Measurements from ENCODE around the gene LEMD3. TPM values are rescaled to one million over a fixed set of nuclear protein-coding genes. Genes with fewer than 3 reads are reported as not detected.

Gene LEMD3
- total and polyA plus RNA-seq, 2 of the 8 experiments (the other 6 are each of a cell fraction or from before 2014, with no cell fraction given): 5.8 to 33.2 TPM

DNA sequence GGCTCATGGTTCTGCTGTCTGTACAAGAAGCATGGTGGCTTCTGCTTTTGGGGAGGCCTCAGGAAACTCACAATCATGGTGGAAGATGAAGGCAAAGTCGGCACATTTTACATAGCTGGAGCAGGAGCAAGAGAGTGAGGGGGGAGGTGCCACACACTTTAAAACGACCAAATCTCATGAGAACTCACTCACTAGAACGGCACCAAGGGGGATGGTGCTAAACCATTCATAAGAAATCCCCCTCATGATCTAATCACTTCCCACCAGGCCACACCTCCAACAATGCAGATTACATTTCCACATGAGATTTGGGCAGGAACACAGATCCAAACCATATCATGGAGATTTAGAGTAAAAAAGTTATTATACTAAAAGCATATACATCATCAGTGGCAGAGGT is 13.6 kb upstream of the LEMD3 start:
- H3K56ac ChIP-seq (replicated peaks; ENCODE audit: insufficient read length, low read depth, low read length): no peak overlapping the region
- no peak overlapping the region for H2AK5ac ChIP-seq (ENCODE audit: low read depth, low read length)
- H3K9me3 ChIP-seq (ENCODE audit: insufficient read depth in 2 of 2, low read depth in 1 of 2, low read length in 1 of 2): no peaks in the 10 kb centered on the region
- H3K79me1 ChIP-seq (ENCODE audit: low read depth, low read length): no peaks in the 10 kb centered on the region
- H2BK15ac ChIP-seq (ENCODE audit: low read length): no peak overlapping the region
- TF ChIP-seq RNF2 (IDR thresholded peaks at IDR 0.05; ENCODE audit: borderline replicate concordance, low read depth, low read length, missing control alignments, poor library complexity, severe bottlenecking): no peak
- TF ChIP-seq SIRT6 (IDR thresholded peaks at IDR 0.05; ENCODE audit: low read length): no peak
- TF ChIP-seq GTF2F1 (IDR thresholded peaks at IDR 0.05; ENCODE audit: borderline replicate concordance, low read depth, low read length): no peak
- TF ChIP-seq RAD21 (IDR thresholded peaks at IDR 0.05 in 1 of 2, conservative IDR thresholded peaks at IDR 0.05 in 1 of 2; ENCODE audit: low read depth in 2 of 2, low read length in 2 of 2): no peak
- TF ChIP-seq TAF7 (optimal IDR thresholded peaks at IDR 0.05; ENCODE audit: borderline replicate concordance, low read depth, low read length): no peak
- TF ChIP-seq CHD1 (IDR thresholded peaks at IDR 0.05; ENCODE audit: low read depth, low read length): no peak
- TF ChIP-seq CHD2 (IDR thresholded peaks at IDR 0.05; ENCODE audit: low read length): no peak
- no peak for TF ChIP-seq HDAC2 (IDR thresholded peaks at IDR 0.05; ENCODE audit: borderline replicate concordance in 1 of 2, low read depth in 2 of 2, low read length in 2 of 2)
- no peak for TF ChIP-seq SUZ12 (IDR thresholded peaks at IDR 0.05; ENCODE audit: low read length)
- H3K9ac ChIP-seq (replicated peaks in 1 of 4; ENCODE audit: extremely low read depth in 1 of 4, low read depth in 3 of 4, low read length in 3 of 4): no peak overlapping the region
- H3K4ac ChIP-seq (replicated peaks; ENCODE audit: insufficient read length, low read depth, low read length): no peak overlapping the region
- no peak overlapping the region for H3K23ac ChIP-seq (ENCODE audit: insufficient read length)
- no peak overlapping the region for H3K4me2 ChIP-seq (ENCODE audit: insufficient read depth in 1 of 2, low read depth in 2 of 2, low read length in 2 of 2)
- ChIA-PET POLR2A (ENCODE audit: partially characterized antibody) (interaction anchor here (1.3 kb wide), 1 partner anchor 13 kb away, joined by 3 read pairs; the partner anchor contains the start of gene LEMD3), CTCF (ENCODE audit: partially characterized antibody) (interaction anchor here (1.3 kb wide), 1 partner anchor 44 kb away, joined by 3 read pairs; no protein-coding TSS in a partner anchor)
- H3K4me1 ChIP-seq (replicated peaks in 1 of 4; ENCODE audit: control insufficient read depth in 3 of 4, insufficient read depth in 4 of 4, low read length in 3 of 4): no peaks in the 10 kb centered on the region
- H4K91ac ChIP-seq (replicated peaks; ENCODE audit: insufficient read length, low read length): no peak overlapping the region
- no peak overlapping the region for H2BK20ac ChIP-seq (ENCODE audit: low read length)
- H3K79me2 ChIP-seq (ENCODE audit: control insufficient read depth in 1 of 2, insufficient read depth in 2 of 2, low read length in 2 of 2): no peaks in the 10 kb centered on the region
- WGBS, 2 experiments (ENCODE audit: extremely low coverage in 1 of 2, insufficient coverage in 1 of 2, insufficient read length in 1 of 2, insufficient replicate concordance in 2 of 2, low coverage in 1 of 2, low lambda C conversion rate in 2 of 2, missing lambda C conversion rate in 1 of 2): 79% methylated on average over 3 of the region's 3 CpGs; no CpG with 5 or more reads in 1 of the 2 experiments
- FAIRE-seq (no peak), DNase-seq (ENCODE audit: low read depth in 1 of 2, low spot score in 2 of 2) (no peak)
- H3K23me2 ChIP-seq (ENCODE audit: low read depth, low read length): no peaks in the 10 kb centered on the region
- H3K4me3 ChIP-seq (ENCODE audit: extremely low read depth in 1 of 4, insufficient read depth in 2 of 4, low read depth in 3 of 4, low read length in 4 of 4): no peak overlapping the region
- H4K5ac ChIP-seq (ENCODE audit: insufficient read length, low read depth, low read length): no peak overlapping the region
- no peak overlapping the region for H2BK120ac ChIP-seq (replicated peaks; ENCODE audit: low read depth, low read length)
- H3K27ac ChIP-seq (ENCODE audit: low read depth, low read length): no peak overlapping the region
- no peak overlapping the region for H2AFZ ChIP-seq (ENCODE audit: low read length)
- no peaks in the 10 kb centered on the region for H3K36me3 ChIP-seq (ENCODE audit: control insufficient read depth in 2 of 4, insufficient read depth in 4 of 4, low read length in 3 of 4)
- no peak overlapping the region for H3K18ac ChIP-seq (ENCODE audit: extremely low read depth, low read length)
- H3K14ac ChIP-seq (ENCODE audit: insufficient read length): no peak overlapping the region
- no peaks in the 10 kb centered on the region for H3K27me3 ChIP-seq (replicated peaks in 1 of 4; ENCODE audit: control insufficient read depth in 3 of 4, extremely low read depth in 1 of 4, insufficient read depth in 3 of 4, low read length in 3 of 4)
- H4K8ac ChIP-seq (ENCODE audit: extremely low read depth, insufficient read depth, low read length): no peak overlapping the region
- no peaks in the 10 kb centered on the region for H4K20me1 ChIP-seq (replicated peaks in 1 of 2; ENCODE audit: control insufficient read depth in 1 of 2, insufficient read depth in 2 of 2, low read length in 2 of 2)
- H2BK5ac ChIP-seq (ENCODE audit: low read depth, low read length): no peak overlapping the region
- no peak overlapping the region for H2BK12ac ChIP-seq (ENCODE audit: low read depth, low read length)

Data from H1 (cell line).